Mucosa of descending colon (tissue), 3 donors: ENCODE measurements around the gene IFNG-AS1. TPM values are rescaled to one million over a fixed set of nuclear protein-coding genes. Genes with fewer than 3 reads are reported as not detected.

Experiments
- ATAC-seq: fragments of 200-7000 bp; cut with Tn5 transposase; one replicate; pipeline ENCODE4 v1.9.1; 2020; ENCODE audit warnings: mild to moderate bottlenecking, moderate library complexity
- DNase-seq, 3 donors: peaks; one replicate each; pipeline ENCODE4 v3.0.0-alpha.2; 2020
- H3K36me3 ChIP-seq: fragments of 200-600 bp; one replicate; pipeline ENCODE4 v1.8.0; 2021; ENCODE audit warnings: low read depth, mild to moderate bottlenecking
- H3K4me1 ChIP-seq: fragments of 200-600 bp; one replicate; pipeline ENCODE4 v1.8.0; 2021; ENCODE audit warnings: low read depth, mild to moderate bottlenecking
- H3K4me3 ChIP-seq: fragments of 200-600 bp; one replicate; pipeline ENCODE4 v1.8.0; 2021; ENCODE audit warnings: mild to moderate bottlenecking
- H3K9me3 ChIP-seq: fragments of 200-600 bp; one replicate; pipeline ENCODE4 v1.8.0; 2021; ENCODE audit warnings: mild to moderate bottlenecking
- intact Hi-C, 2 donors: fragments of 100-400 bp; cut with DNase I in 1 of 2; cut with micrococcal nuclease in 1 of 2; formaldehyde crosslinking; loops; one replicate each; pipeline versions ENCODE4 v1.11.0 to v1.11.1; 2022; cut with DNase I, micrococcal nuclease
- total RNA-seq, 3 donors: library from RNA; stranded (reverse); fragmentation: NEBNext Ultra II Directional in 2 of 3; extraction: Animal tissue kit (Norgen Biotek cat#: 25700) in 2 of 3; gene quantifications; one replicate each; pipeline versions ENCODE4 v1.2.1 to v1.2.4, GENCODE V29; 2021 to 2023
- TF ChIP-seq, protein P1 (sequence below): fragments of 200-600 bp; IDR thresholded peaks from one replicate; pipeline ENCODE4 v1.8.0; 2022; ENCODE audit warnings: antibody characterized with exemption, mild to moderate bottlenecking
- donor health status: DM: no; HTN: no; CAD: no; lungs with moderate emphysema.
- donor health status: DM: no; HTN: no; CAD: no.
- donor health status: DM: no; HTN: yes; CAD: no.

The IFNG-AS1 gene
- total RNA-seq, 3 donors from 2014 or later = 0.17 to 0.70 TPM; not detected in 1

DNA sequence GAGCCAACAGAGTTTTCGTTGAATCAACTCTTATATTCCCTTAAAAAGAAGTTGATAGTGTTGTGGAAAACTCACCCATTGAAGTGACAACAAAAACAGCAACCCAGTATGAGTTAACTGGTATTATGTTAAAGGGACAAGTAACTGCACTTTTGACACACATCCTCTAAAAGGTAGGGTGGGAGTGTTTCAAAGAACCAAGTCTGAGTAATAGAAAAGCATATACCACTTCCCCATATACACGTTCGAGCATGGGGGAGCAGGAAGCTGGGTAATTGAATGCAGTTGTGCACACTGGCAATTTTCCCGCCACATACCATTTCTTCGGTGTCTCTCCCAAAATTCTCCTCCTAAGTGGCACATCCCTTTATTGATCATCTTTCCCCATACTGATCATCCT is 31.5 kb downstream of the IFNG-AS1 start:
- Histone ChIP-seq H3K36me3 (no peaks in the 10 kb centered on the region), H3K4me3 (no peak overlapping the region), H3K4me1 (no peaks in the 10 kb centered on the region), H3K9me3 (no peaks in the 10 kb centered on the region)
- TF ChIP-seq, protein P1, sequence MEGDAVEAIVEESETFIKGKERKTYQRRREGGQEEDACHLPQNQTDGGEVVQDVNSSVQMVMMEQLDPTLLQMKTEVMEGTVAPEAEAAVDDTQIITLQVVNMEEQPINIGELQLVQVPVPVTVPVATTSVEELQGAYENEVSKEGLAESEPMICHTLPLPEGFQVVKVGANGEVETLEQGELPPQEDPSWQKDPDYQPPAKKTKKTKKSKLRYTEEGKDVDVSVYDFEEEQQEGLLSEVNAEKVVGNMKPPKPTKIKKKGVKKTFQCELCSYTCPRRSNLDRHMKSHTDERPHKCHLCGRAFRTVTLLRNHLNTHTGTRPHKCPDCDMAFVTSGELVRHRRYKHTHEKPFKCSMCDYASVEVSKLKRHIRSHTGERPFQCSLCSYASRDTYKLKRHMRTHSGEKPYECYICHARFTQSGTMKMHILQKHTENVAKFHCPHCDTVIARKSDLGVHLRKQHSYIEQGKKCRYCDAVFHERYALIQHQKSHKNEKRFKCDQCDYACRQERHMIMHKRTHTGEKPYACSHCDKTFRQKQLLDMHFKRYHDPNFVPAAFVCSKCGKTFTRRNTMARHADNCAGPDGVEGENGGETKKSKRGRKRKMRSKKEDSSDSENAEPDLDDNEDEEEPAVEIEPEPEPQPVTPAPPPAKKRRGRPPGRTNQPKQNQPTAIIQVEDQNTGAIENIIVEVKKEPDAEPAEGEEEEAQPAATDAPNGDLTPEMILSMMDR = no peak
- ATAC-seq (no peak), DNase-seq (no peak)
- intact Hi-C loops = no loop called here

- Histone ChIP-seq H3K4me3 (no peak overlapping the region), H3K4me1 (no peaks in the 10 kb centered on the region), H3K9me3 (no peaks in the 10 kb centered on the region), H3K36me3 (no peaks in the 10 kb centered on the region)
- TF ChIP-seq, protein P1 = no peak
- ATAC-seq (no peak), DNase-seq (no peak)
- intact Hi-C loops = no loop called here
Observed at GRCh38 chr12:68028647-68029046, 39.4 kb downstream of the IFNG-AS1 start.

- Histone ChIP-seq H3K4me3 (no peak overlapping the region), H3K4me1 (no peaks in the 10 kb centered on the region), H3K36me3 (no peaks in the 10 kb centered on the region), H3K9me3 (no peaks in the 10 kb centered on the region)
- TF ChIP-seq, protein P1 = no peak
- ATAC-seq (no peak), DNase-seq (no peak)
- intact Hi-C loops = no loop called here
Observed at GRCh38 chr12:68030248-68030647, 41.0 kb downstream of the IFNG-AS1 start.

GRCh38 chr12:68031174-68031573 is 41.9 kb downstream of the IFNG-AS1 start:
- H3K9me3 ChIP-seq = no peaks in the 10 kb centered on the region
- DNase-seq = no peak
- H3K4me3 ChIP-seq = no peak overlapping the region
- ATAC-seq = no peak
- intact Hi-C loops = no loop called here
- TF ChIP-seq, protein P1 = no peak
- H3K36me3 ChIP-seq = no peaks in the 10 kb centered on the region
- no peaks in the 10 kb centered on the region for H3K4me1 ChIP-seq

DNA sequence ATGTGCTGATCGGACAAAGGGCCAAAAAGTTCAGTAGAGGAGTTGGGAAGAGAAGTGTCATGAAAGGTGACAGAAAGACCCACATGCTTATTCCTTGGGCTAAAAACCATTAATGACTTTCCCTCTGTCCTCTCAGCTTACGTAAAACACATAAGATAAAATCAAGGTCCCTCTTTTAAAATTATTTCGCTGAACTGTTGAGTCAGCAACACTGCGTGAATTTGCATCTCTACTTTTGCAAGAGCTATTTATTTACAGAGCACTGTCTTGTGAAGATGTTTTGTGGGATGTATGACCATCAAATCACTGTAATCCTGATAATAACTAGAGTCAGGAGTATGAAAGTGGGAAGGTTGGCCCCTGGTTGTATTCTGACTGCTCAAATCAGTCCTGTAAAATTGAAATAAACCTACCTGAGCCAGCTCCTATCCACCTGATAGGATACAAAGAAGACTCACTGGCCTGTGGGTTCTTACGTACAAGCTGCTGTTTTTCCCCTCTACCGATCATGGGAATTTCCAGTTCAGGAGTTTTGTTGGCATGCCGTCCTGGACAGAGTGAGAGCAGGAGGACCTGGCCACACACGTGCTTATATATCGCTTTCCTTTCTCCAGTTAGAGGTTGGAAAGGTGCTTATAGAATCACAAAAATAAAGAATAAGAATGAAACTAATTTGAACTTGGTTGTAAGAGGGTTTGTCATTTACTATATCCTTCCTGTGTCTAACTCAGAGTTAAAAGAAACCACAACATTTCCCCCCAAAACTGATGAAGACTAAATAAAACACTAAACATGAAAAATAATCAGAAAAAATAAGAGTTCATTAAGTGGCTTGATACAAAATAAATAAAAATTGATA is 42.9 kb downstream of the IFNG-AS1 start:
- TF ChIP-seq, protein P1 = no peak
- ATAC-seq (no peak), DNase-seq (no peak)
- Histone ChIP-seq H3K4me3 (no peak overlapping the region), H3K4me1 (no peaks in the 10 kb centered on the region), H3K9me3 (no peaks in the 10 kb centered on the region), H3K36me3 (no peaks in the 10 kb centered on the region)
- intact Hi-C loops = no loop called here
